Measurements from ENCODE around the gene CLEC10A. TPM values are rescaled to one million over a fixed set of nuclear protein-coding genes. Genes with fewer than 3 reads are reported as not detected.
A peak's percentile ranks its signal among the peaks of the same experiment; 100 is the strongest.
"Not testable (repeated sequence)": the region's sequence is repeated elsewhere in the genome, so short reads cannot be mapped to it uniquely, and the experiment has no call there.

The CLEC10A gene
- total and polyA plus RNA-seq, 2 experiments from 2014 or later = not detected

DNA sequence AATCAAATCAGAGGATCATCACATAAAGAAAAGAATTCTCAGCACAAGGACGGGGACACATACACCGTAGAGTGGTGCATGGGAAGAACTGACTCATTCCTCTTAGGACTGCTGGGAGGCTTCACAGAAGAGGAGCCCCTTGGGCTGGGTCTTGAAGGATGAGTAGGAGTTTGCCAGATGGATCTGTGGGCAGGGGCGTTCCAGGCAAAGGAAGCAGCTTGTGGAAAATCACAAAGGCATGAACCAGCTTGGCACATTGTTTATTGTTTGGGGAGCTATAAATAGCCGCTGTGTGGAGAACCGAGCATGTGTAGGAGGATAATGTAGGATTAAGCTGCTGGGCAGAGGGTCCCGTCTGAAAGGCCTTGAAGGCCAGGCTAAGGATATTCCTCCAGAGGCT is 31.1 kb downstream of the CLEC10A start:
- DNase-seq = no peak
- in situ Hi-C loops (cut with MboI) = no loop called here
- Histone ChIP-seq H3K4me1 (ENCODE audit: insufficient read depth) (no peaks in the 10 kb centered on the region; the same call in 1 of the 2 replicates), H3K27ac (no peak overlapping the region), H3F3A (ENCODE audit: insufficient read depth) (peaks cover 7% of the 10 kb centered on the region; the same call in 1 of the 2 replicates), H3K36me3 (ENCODE audit: low read depth) (no peaks in the 10 kb centered on the region), H2AFZ (no peak overlapping the region), H3K9me3 (ENCODE audit: low read depth) (no peaks in the 10 kb centered on the region), H3K9me2 (ENCODE audit: insufficient read depth) (no peaks in the 10 kb centered on the region), H3K4me3 (no peak overlapping the region), H3K79me2 (ENCODE audit: insufficient read depth) (no peaks in the 10 kb centered on the region), H3K9ac (no peak overlapping the region), H3K27me3 (replicated peaks; ENCODE audit: insufficient read depth) (peaks cover 3% of the 10 kb centered on the region), H3K4me2 (ENCODE audit: unreplicated experiment) (no peak overlapping the region), H4K20me1 (ENCODE audit: insufficient read depth) (no peaks in the 10 kb centered on the region)
- 43 to 52% methylated on average over 6 of the region's 6 CpGs for WGBS, 2 experiments (ENCODE audit: low coverage in 1 of 2, low lambda C conversion rate in 2 of 2, missing lambda C conversion rate in 2 of 2)
- no peak for TF ChIP-seq EZH2 (IDR thresholded peaks at IDR 0.05; ENCODE audit: insufficient read depth, poor library complexity, severe bottlenecking)

DNA sequence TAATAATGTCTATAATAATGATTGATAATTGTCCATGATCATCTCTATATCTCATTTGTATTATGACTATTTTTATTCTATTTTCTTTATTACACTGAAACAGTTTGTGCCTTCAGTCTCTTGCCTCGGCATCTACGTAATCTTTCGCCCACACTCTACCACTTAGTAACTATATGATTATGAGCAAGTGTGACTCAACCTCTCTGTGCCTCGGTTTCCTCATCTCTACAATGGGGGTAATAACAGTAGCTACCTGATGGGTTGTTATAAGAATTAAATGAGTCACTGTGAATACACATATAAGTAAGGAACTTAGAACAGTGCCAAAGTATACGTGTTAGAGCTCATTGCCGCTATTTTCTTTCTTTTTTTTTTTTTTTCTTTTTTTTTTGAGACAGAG is 32.5 kb downstream of the CLEC10A start:
- DNase-seq = no peak
- Histone ChIP-seq H3K4me2 (ENCODE audit: unreplicated experiment) (no peak overlapping the region), H3K4me3 (no peak overlapping the region; the same call in 1 of the 2 replicates), H3K79me2 (ENCODE audit: insufficient read depth) (no peaks in the 10 kb centered on the region), H4K20me1 (ENCODE audit: insufficient read depth) (no peaks in the 10 kb centered on the region), H3F3A (ENCODE audit: insufficient read depth) (peaks cover 7% of the 10 kb centered on the region; the same call in 1 of the 2 replicates), H3K27me3 (replicated peaks; ENCODE audit: insufficient read depth) (peaks cover 15% of the 10 kb centered on the region), H3K9me2 (ENCODE audit: insufficient read depth) (no peaks in the 10 kb centered on the region), H3K9ac (no peak overlapping the region), H3K4me1 (ENCODE audit: insufficient read depth) (peaks cover 3% of the 10 kb centered on the region), H2AFZ (no peak overlapping the region), H3K27ac (no peak overlapping the region), H3K9me3 (ENCODE audit: low read depth) (no peaks in the 10 kb centered on the region), H3K36me3 (ENCODE audit: low read depth) (no peaks in the 10 kb centered on the region)
- WGBS, 2 experiments (ENCODE audit: low coverage in 1 of 2, low lambda C conversion rate in 2 of 2, missing lambda C conversion rate in 2 of 2) = 65 to 75% methylated on average over 6 of the region's 6 CpGs
- in situ Hi-C loops (cut with MboI) = no loop called here
- no peak for TF ChIP-seq EZH2 (IDR thresholded peaks at IDR 0.05; ENCODE audit: insufficient read depth, poor library complexity, severe bottlenecking)
- TF ChIP-seq EZH2phosphoT487 (IDR thresholded peaks at IDR 0.05; ENCODE audit: insufficient read depth, low read depth) = no peak

DNA sequence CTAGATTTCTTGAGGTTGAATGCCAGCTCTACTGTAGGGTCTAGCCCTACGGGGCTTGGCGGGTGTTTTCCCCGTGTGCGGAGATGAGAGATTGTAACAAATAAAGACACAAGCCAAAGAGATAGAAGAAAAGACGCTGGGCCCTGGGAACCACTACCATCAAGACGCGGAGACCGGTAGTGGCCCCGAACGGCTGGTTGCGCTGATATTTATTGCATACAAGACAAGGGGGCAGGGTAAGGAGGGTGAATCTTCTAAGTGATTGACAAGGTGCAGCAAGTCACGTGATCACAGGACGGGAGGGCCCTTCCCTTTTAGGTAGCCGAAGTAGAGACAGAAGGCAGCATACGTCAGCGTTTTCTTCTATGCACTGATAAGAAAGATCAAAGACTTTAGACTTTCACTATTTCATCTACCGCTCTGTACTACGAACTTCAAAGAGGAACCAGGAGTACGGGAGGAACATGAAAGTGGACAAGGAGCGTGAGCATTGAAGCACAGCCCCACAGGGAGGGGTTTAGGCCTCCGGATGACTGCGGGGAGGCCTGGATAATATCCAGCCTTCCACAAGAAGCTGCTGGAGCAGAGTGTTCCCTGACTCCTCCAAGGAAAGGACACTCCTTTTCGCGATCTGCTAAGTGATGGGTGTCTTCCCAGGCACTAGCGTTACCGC is 33.2 kb downstream of the CLEC10A start:
- H3K36me3 ChIP-seq (ENCODE audit: low read depth); H3K4me1 ChIP-seq (ENCODE audit: insufficient read depth); H4K20me1 ChIP-seq (ENCODE audit: insufficient read depth); H3K9ac ChIP-seq; DNase-seq; H3K9me2 ChIP-seq (ENCODE audit: insufficient read depth); H3K27ac ChIP-seq; H3F3A ChIP-seq (ENCODE audit: insufficient read depth); H3K79me2 ChIP-seq (ENCODE audit: insufficient read depth); in situ Hi-C loops (cut with MboI); H3K9me3 ChIP-seq (ENCODE audit: low read depth): not testable (repeated sequence)
- WGBS, 2 experiments (ENCODE audit: low coverage in 1 of 2, low lambda C conversion rate in 2 of 2, missing lambda C conversion rate in 2 of 2) = 11 to 12% methylated on average over 26 of the region's 26 CpGs
- Histone ChIP-seq H3K27me3 (replicated peaks; ENCODE audit: insufficient read depth) (peaks cover 15% of the 10 kb centered on the region), H2AFZ (peak overlapping the region; percentile 80), H3K4me2 (ENCODE audit: unreplicated experiment) (peak overlapping the region; percentile 56), H3K4me3 (peak overlapping the region; percentile 57)

DNA sequence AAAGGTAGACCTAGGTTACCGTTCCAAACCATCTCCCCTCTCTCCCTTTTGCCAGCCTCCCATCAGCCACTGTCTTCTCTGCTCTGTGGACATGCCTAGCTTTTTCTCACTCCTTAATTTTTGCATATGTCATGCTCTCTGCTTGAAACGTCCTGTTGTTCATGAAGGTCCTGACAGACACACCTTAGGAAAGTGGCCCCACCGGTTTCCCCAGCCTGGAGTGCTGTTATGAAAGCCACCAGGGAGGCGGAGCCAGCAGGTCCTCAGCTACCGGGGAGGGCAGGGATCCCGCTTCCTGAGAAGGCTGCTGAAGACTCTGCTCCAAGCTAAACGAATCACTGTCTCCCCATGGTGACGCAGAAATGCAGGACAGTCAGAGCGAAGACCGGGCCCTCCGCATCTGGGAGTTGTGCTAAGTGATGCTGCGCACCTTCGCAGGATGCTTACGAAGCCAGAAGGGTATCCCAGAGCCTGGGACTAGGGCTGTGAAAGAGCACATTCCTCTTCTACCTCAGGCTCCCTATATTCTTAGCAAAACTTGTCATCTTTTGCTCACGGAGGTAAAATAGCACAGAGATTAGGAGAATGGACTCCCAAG is 33.8 kb downstream of the CLEC10A start:
- H3K4me1 ChIP-seq (ENCODE audit: insufficient read depth) = peaks cover 3% of the 10 kb centered on the region
- H3K9me3 ChIP-seq (ENCODE audit: low read depth) = no peaks in the 10 kb centered on the region
- no peaks in the 10 kb centered on the region for H3K79me2 ChIP-seq (ENCODE audit: insufficient read depth)
- no peak overlapping the region for H3K4me3 ChIP-seq
- DNase-seq = peak; percentile 27
- no peak overlapping the region for H3K9ac ChIP-seq
- in situ Hi-C loops (cut with MboI) = no loop called here
- no peak overlapping the region for H3K27ac ChIP-seq
- peaks cover 15% of the 10 kb centered on the region for H3K27me3 ChIP-seq (replicated peaks; ENCODE audit: insufficient read depth)
- H2AFZ ChIP-seq = peak overlapping the region; percentile 80
- no peaks in the 10 kb centered on the region for H4K20me1 ChIP-seq (ENCODE audit: insufficient read depth)
- 17 to 21% methylated on average over 14 to 15 of the region's 15 CpGs for WGBS, 2 experiments (ENCODE audit: low coverage in 1 of 2, low lambda C conversion rate in 2 of 2, missing lambda C conversion rate in 2 of 2)
- H3K36me3 ChIP-seq (ENCODE audit: low read depth) = no peaks in the 10 kb centered on the region
- H3F3A ChIP-seq (ENCODE audit: insufficient read depth) = peaks cover 7% of the 10 kb centered on the region; the same call in 1 of the 2 replicates
- peak overlapping the region; percentile 56 for H3K4me2 ChIP-seq (ENCODE audit: unreplicated experiment)
- H3K9me2 ChIP-seq (ENCODE audit: insufficient read depth) = no peaks in the 10 kb centered on the region
- TF ChIP-seq EZH2phosphoT487 (IDR thresholded peaks at IDR 0.05; ENCODE audit: insufficient read depth, low read depth) = no peak
- TF ChIP-seq EZH2 (IDR thresholded peaks at IDR 0.05; ENCODE audit: insufficient read depth, poor library complexity, severe bottlenecking) = no peak

Measured in GM23248 (cell line).